A673 (cell line): ENCODE data around the gene LYSMD4. TPM values are rescaled to one million over a fixed set of nuclear protein-coding genes. Genes with fewer than 3 reads are reported as not detected.

ENCODE experiments used
- BruUV-seq: library from RNA; stranded (reverse); fragments of 400-500 nt; replicated peaks from 2 replicates; lab custom pipeline; 2021; lab: Mats Ljungman, UMichigan
- CTCF ChIA-PET: fragments of 300-600 bp; sonication (Branson Sonifier 250); formaldehyde crosslinking; loops from one replicate; lab custom pipeline; 2022; ENCODE audit warnings: antibody characterized with exemption; lab: Charles Lee
- POLR2A ChIA-PET: fragments of 300-600 bp; sonication (Branson Sonifier 250); formaldehyde crosslinking; loops from one replicate; lab custom pipeline; 2022; ENCODE audit warnings: antibody characterized with exemption; ENCODE audit not compliant: low non-redundant PET; lab: Charles Lee
- DNase-seq: peaks from one replicate; pipeline ENCODE4 v3.0.0-alpha.2; 2015; ENCODE audit warnings: low spot score
- H3K27ac ChIP-seq: fragments of 200-600 bp; sonication (generic); 2 replicates; pipeline ENCODE4 v1.5.1; 2016; ENCODE audit warnings: mixed run types, low read depth, mild to moderate bottlenecking, mixed read lengths, antibody characterized with exemption, low read length; ENCODE audit not compliant: poor library complexity, severe bottlenecking
- H3K27me3 ChIP-seq: fragments of 200-600 bp; sonication (generic); replicated peaks from 2 replicates; pipeline ENCODE4 v1.6.1; 2017; ENCODE audit warnings: mixed run types, low read depth, mild to moderate bottlenecking, mixed read lengths, antibody characterized with exemption, low read length; ENCODE audit not compliant: insufficient read depth, poor library complexity
- H3K36me3 ChIP-seq: fragments of 200-600 bp; sonication (generic); 2 replicates; pipeline ENCODE4 v1.6.1; 2016; ENCODE audit warnings: mixed run types, mild to moderate bottlenecking, mixed read lengths, antibody characterized with exemption, low read length; ENCODE audit not compliant: insufficient read depth, poor library complexity, severe bottlenecking
- H3K4me1 ChIP-seq: fragments of 200-600 bp; sonication (generic); 2 replicates; pipeline ENCODE4 v1.6.1; 2017; ENCODE audit warnings: mixed run types, mild to moderate bottlenecking, mixed read lengths, antibody characterized with exemption, low read length; ENCODE audit not compliant: insufficient read depth, poor library complexity, severe bottlenecking
- H3K4me3 ChIP-seq: fragments of 200-600 bp; sonication (generic); 2 replicates; pipeline ENCODE4 v1.5.1; 2016; ENCODE audit warnings: low read depth, mixed run types, mild to moderate bottlenecking, mixed read lengths, low read length; ENCODE audit not compliant: poor library complexity, severe bottlenecking
- H3K9me3 ChIP-seq: fragments of 200-600 bp; sonication (generic); 2 replicates; pipeline ENCODE4 v1.6.1; 2016; ENCODE audit warnings: mixed run types, low read depth, mild to moderate bottlenecking, mixed read lengths, antibody characterized with exemption, low read length; ENCODE audit not compliant: poor library complexity, severe bottlenecking
- EZH2 ChIP-seq: fragments of 200-600 bp; sonication (generic); IDR thresholded peaks from 2 replicates; pipeline ENCODE4 v1.6.1; 2017; ENCODE audit warnings: borderline replicate concordance, low read depth, mild to moderate bottlenecking, mixed read lengths, antibody characterized with exemption, low read length; ENCODE audit not compliant: poor library complexity, severe bottlenecking
- intact Hi-C: fragments of 100-400 bp; cut with micrococcal nuclease; formaldehyde crosslinking; loops from one replicate; pipeline ENCODE4 v1.10.0; 2022; ENCODE audit not compliant: unreplicated experiment
- total RNA-seq: library from RNA; stranded (reverse); gene quantifications from 2 replicates; pipeline ENCODE4 v1.2.3, GENCODE V29; 2021
- TF ChIP-seq, protein P1 (sequence below): fragments of 300-800, 200-600 bp; sonication (generic); conservative IDR thresholded peaks from 2 replicates; pipeline ENCODE4 v1.5.1; 2017; ENCODE audit warnings: low read depth, mild to moderate bottlenecking, antibody characterized with exemption, low read length, moderate library complexity, mixed read lengths

The LYSMD4 gene
- total RNA-seq, 1 experiment from 2014 or later = 5.8 TPM

DNA sequence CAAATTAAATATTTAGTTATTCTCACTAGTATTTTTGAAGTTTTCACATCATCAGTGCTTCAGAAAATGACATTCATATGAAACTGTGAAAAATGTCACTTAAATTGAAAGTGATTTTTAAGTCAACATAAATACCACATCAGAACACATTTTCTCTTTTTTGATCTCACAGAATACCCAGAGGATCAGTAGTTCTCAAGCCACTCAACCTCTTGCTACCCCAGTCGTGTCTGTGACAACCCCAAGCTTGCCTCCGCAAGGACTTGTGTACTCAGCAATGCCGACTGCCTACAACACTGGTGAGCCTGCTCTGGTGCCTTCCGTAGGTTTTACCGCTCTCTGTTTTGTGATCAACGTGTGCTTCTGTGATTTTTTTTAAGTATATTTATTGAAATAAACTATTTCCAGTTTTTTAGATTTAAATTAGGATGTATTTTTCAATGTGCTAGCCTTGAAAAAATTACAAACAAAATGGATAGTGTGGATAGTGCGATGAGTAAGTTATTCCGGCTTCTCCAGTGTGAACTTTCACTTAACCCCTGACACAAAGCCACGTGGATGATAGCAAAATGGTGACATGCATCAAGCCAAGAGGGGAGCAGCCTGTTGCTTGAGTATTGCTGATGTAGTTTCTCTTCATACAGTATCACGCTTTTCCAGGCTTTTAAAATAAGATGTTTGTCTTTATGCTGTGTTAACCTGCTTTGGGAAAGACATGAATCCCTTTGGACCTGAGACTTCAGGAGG lies 26.5 kb downstream of the LYSMD4 start:
- Histone ChIP-seq H3K9me3 (no peaks in the 10 kb centered on the region), H3K27ac (no peak overlapping the region), H3K4me3 (no peak overlapping the region), H3K36me3 (no peaks in the 10 kb centered on the region), H3K4me1 (peaks cover 23% of the 10 kb centered on the region), H3K27me3 (no peaks in the 10 kb centered on the region)
- no peak for TF ChIP-seq EZH2
- TF ChIP-seq, protein P1, sequence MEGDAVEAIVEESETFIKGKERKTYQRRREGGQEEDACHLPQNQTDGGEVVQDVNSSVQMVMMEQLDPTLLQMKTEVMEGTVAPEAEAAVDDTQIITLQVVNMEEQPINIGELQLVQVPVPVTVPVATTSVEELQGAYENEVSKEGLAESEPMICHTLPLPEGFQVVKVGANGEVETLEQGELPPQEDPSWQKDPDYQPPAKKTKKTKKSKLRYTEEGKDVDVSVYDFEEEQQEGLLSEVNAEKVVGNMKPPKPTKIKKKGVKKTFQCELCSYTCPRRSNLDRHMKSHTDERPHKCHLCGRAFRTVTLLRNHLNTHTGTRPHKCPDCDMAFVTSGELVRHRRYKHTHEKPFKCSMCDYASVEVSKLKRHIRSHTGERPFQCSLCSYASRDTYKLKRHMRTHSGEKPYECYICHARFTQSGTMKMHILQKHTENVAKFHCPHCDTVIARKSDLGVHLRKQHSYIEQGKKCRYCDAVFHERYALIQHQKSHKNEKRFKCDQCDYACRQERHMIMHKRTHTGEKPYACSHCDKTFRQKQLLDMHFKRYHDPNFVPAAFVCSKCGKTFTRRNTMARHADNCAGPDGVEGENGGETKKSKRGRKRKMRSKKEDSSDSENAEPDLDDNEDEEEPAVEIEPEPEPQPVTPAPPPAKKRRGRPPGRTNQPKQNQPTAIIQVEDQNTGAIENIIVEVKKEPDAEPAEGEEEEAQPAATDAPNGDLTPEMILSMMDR = no peak
- CTCF ChIA-PET = no interaction called here
- POLR2A ChIA-PET = no interaction called here
- BruUV-seq = no TSS peak
- no peak for DNase-seq
- intact Hi-C loops = loop anchor here (5.0 kb wide), 1 partner anchor 604 kb away; no protein-coding TSS in a partner anchor

DNA sequence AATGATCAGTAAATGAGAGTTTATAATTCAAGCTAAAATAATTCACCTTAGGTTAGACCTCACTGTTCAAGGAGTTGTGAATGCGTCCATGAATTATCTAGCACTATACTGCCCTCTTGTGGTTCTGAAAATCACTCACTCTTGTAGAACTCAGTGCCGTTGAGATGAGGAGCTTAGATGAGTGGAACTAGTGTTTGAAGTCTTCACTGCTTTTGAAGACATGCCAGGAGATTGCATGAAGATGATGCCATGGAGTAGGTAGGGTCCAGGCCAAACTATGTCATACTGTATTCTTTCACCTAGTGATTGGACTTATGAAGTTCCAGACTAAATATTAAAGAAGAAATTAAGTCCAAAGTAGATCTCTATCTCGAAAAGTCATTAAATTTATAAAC lies 28.8 kb downstream of the LYSMD4 start:
- peak; percentile 90 for DNase-seq
- CTCF ChIA-PET = interaction anchor here (0.5 to 1.9 kb wide), 24 partner anchors 9 to 603 kb away, joined by 3 to 36 read pairs (median 4); partner anchors contain the start of genes LYSMD4 and SYNM
- no peak overlapping the region for H3K27ac ChIP-seq
- TF ChIP-seq EZH2 = no peak
- TF ChIP-seq, protein P1 = peak; percentile 80
- H3K36me3 ChIP-seq = no peaks in the 10 kb centered on the region
- H3K4me1 ChIP-seq = peaks cover 23% of the 10 kb centered on the region
- BruUV-seq = no TSS peak
- no peak overlapping the region for H3K4me3 ChIP-seq
- H3K27me3 ChIP-seq = no peaks in the 10 kb centered on the region
- H3K9me3 ChIP-seq = no peaks in the 10 kb centered on the region
- intact Hi-C loops = loop anchor here (1.0 to 5.0 kb wide), 4 partner anchors 137 to 1262 kb away; partner anchors contain the start of gene MEF2A
- POLR2A ChIA-PET = no interaction called here

DNA sequence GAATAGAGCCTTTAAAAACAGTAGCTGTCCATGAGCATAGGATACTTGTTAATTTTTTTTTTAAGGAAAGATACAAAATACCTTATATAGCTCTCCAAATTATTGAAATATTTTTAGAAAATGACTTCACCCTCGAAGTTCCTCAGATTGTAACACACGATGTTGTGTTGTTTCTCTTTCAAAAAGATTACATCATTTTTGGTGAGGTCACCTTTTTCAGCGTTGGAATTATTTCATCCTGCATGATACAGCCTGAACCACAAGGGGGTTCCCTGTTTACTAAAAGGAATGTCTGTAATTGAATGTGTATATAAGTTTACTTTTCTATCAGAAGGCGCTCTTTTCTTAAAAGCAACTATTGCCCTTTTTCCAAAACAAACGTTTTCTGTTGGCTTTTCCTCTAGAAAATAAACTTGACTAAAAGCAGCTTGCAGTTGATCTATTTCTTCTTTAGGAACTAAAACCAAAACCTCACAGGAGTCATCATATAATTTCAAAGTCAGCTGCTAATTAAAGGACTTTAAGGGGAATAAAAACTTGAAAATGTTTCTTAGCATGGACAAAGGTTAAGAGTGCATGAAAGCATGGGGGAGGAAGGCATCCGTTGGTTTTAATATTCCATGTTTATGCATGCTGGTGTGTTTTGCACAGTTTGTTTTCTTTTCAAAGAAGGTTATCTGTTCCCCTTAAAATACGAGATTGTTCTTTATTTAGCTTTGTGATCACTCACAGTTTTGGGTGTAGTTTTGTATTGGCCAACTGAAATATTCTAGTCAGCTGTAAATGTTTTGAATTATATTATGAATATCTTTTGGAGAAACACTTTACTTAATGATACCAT lies 29.4 kb downstream of the LYSMD4 start:
- BruUV-seq = no TSS peak
- CTCF ChIA-PET = interaction anchor here (0.6 to 1.9 kb wide), 21 partner anchors 13 to 1876 kb away, joined by 3 to 36 read pairs (median 4); partner anchors contain the start of genes LYSMD4 and SYNM
- no peaks in the 10 kb centered on the region for H3K36me3 ChIP-seq
- peaks cover 23% of the 10 kb centered on the region for H3K4me1 ChIP-seq
- H3K27me3 ChIP-seq = no peaks in the 10 kb centered on the region
- TF ChIP-seq EZH2 = no peak
- TF ChIP-seq, protein P1 = peak; percentile 65
- H3K27ac ChIP-seq = peak overlapping the region; percentile 65
- intact Hi-C loops = loop anchor here (1.0 to 5.0 kb wide), 4 partner anchors 137 to 1262 kb away; partner anchors contain the start of gene MEF2A
- no peaks in the 10 kb centered on the region for H3K9me3 ChIP-seq
- DNase-seq = peak; percentile 86
- POLR2A ChIA-PET = interaction anchor here (0.6 kb wide), 1 partner anchor 423 kb away, joined by 3 read pairs; no protein-coding TSS in a partner anchor
- H3K4me3 ChIP-seq = no peak overlapping the region
